Activated CD4-positive, CD25-positive, alpha-beta regulatory T cell treated with anti-CD3 and anti-CD28 coated beads, Interleukin-2, amount 50 U/mL, for 72 hours (primary cell): ENCODE measurements around the gene TBCK.
"Not testable (repeated sequence)": the region's sequence is repeated elsewhere in the genome, so short reads cannot be mapped to it uniquely, and the experiment has no call there.

ENCODE experiments used
- DNase-seq: peaks from one replicate; pipeline ENCODE4 v3.0.0; 2021

TBCK gene

DNA sequence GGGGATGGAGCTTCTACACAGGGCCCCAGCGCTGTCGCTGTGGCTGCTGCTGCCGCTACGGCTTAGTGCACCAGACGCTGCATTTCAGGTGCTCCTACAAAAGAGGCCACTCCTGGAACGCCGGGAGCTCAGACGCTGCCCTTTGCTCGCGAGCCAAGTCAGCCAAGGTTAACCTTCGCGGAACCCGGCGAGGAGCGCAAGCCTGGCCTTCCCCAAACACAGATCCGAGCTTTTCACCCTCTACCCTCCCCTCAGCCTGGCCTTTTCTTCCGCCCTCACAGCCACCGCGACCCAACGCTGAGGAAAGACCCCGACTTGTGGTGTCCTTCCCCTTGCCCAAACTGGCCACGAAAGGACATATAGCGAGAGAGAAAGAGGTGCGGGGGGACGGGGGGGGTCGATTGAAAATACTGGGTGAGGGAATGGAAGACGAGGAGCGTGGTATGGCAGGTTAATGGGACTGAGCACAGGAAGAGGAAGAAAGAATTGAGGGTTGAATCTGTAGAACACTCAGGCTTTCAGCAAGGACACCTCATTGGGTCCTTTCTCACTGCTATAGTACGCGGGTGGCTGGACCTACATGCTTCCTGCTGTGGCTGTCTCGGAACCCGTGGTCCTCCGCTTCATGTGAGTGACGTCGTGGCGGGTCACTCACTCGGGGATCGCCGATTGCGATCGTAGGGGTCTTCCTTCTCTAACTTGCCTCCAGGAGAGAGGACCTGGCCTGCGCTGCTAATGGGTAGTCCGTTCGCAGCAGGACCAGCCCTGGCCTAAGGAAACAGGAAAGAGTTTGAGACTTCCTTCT, at the start of gene TBCK, which contains the start of gene AIMP1:
TBCK (minus strand) TSS at position 242 of the 805 bp plus-strand sequence. CDS start 7,249 bp downstream, outside the sequence.
AIMP1 (plus strand) TSS at position 583 of the 805 bp plus-strand sequence. CDS start 8,460 bp downstream, outside the sequence.
- peak; percentile 81 for DNase-seq

DNA sequence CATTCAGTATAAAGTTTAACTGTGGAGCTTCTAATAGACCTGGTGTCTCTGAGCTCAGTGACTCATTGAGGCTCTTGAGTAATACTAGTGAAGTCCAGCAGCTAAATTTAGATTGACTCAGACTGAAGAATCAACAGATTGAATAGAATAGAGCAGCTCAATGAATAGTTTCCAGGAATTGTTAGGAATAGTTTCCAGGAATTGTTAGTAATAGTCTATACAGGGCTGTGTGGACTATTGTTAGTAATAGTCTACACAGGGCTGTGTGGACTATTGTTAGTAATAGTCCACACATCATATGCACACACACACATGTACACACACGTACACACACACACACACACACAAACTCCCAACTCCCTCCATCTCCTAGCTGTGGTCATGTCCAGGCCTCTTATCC, 49.6 kb upstream of the TBCK start:
- no peak for DNase-seq

DNA sequence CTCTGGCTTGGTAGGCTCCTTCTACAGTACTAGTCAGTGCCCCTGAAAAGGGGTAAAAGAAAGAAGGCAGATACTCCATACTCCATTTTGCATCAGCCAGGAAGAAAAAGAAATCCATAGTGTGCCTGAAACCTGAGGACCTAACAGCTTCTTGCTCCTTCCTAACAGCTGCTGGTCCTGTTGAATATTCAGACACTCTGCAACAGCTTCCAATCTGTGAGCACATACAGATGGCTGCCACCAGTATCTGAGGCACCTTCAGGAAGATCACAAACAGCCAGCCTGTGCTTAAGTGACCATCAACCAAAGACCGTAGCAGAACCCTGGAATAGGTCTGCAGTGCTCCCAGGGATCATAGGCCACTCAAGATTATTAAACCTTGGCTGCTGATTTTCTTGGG, 48.3 kb upstream of the TBCK start:
- no peak for DNase-seq

DNA sequence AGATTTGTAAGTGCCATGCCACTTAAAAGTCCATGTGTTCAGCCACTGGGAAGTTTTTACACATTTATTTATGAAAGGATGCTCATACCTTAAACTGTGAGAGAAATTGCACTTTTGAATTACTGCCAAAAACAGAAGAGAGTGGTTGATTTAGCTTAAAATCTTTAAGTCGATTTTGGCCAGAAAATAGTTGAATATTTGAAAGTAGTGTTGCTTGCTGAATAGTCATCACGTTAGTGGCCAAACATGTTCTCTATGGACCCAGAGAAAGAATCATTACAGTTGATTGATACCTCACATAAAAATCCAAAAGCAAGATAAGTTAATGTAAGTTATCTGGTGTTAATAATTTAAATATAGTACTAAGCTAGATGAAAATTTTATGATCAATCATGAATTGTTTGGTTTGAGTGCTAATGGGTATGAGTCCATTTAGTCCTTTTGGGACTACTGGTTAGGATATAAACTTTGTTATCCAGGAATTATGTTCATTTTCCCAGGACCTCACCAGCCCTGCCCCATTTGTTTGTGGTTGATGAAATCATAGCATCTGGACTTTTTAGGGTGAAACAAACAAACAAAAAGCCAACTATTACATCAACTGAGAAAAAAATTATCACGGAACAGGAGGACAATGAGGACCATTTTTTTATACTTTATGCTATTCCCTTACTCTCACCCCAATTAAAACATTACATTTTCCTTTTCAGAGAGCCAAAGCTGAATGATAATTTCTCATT, 46.2 kb upstream of the TBCK start:
- DNase-seq = no peak

DNA sequence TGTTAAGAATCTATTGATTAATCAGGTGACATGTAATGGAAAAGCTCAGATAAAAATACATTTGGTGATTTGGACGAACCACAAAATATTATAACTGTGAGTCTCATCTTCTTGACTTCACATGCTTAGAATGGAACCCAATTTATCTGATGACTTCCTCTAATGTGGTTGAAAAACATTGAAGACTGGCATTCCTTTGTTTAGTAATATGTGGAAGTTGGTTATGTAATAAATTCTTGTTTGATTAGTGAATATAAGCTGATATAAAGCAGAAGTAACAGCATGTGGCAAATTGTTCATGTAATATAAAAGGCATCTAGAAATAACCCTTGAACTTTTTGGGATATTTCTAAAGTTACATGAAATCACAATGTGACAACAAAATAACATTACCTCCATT, 42.9 kb upstream of the TBCK start:
- DNase-seq = no peak

DNA sequence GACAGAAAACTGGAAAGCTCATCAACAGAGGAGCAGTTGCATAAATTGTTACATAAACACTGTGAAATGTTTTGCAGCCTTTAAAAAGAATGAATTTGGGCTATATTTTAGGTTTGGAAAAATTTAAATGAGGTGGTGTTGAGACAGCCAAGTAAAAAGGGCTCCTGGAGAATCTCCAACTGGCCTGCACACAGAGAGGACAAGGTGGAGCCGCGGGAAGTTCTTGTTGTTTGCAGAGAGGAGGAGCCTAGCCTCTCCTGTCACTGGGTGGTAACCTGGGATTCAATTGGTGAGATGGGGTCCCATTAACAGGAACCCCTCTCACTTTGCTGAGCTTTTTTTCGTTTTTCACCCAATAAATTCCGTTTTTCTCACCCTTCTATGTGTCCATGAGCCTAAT, 39.2 kb upstream of the TBCK start:
- no peak for DNase-seq

DNA sequence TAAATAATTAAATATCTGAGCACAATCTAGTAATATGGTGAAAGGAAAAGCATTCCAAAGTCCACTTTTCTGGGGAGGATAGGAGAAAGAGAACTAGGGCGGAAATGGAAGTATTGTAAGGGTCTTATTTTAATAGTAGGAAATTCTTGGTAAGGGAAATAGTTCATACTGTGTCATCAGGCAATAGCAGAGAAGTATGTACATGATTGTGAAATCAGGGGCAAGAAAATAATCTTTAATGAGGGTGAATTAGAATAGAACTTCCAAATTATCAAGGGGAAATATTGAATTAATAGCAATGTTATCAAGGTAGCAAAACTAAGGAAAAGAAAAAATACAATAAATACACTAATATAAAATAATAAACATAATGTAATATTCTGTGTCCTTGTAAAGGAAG, 37.8 kb upstream of the TBCK start:
- no peak for DNase-seq

DNA sequence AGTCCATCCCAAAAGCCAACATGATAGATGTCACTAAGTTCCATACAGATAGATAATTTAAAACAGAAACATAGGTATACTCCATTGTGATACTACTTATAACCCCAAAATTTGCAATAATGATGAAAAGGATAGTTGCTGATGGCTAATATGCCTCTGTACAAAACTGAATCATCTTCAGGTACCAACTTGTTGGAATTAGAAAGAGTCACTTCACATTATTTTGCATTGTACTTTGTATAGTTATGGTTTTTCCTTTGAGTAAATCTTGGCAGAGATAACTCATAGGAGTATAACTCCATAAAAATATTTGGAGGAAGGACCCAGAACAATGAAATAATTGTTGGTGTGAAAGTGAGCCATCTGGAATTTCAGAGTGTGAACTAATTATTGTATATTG, 35.0 kb upstream of the TBCK start:
- no peak for DNase-seq

DNA sequence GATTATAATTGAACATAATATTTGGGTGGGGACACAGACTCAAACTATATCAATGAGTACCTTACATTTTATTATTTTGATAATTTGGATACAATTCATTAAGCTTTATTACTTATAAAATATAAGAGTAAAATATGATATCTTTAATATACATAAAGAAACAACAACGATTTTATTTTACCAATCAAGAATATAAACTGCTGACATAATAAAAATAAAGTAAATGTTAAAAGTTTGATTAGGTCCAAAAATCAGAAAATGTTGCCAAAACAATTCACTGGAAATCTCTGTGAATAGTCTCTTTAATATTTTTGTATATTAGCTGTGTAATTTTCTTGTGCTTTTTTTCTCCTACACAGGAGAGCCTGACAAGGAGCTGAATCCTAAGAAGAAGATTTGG, 31.2 kb upstream of the TBCK start:
- DNase-seq = no peak

DNA sequence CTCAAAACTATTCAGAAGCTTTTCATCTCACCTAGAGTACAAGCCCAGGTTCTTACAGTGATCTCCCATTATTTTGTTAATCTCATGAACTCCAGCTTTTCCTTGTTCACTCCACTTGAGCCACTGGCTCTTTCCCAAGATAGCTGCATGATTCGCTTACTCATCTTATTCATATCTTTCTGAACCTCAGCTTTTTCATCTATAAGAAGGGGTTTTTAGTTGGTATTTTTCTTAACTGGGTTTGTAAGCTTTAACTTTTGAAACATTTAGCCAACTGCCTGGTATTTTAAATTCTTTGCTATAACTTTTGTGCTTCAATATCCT, 28.6 kb upstream of the TBCK start:
- no peak for DNase-seq

DNA sequence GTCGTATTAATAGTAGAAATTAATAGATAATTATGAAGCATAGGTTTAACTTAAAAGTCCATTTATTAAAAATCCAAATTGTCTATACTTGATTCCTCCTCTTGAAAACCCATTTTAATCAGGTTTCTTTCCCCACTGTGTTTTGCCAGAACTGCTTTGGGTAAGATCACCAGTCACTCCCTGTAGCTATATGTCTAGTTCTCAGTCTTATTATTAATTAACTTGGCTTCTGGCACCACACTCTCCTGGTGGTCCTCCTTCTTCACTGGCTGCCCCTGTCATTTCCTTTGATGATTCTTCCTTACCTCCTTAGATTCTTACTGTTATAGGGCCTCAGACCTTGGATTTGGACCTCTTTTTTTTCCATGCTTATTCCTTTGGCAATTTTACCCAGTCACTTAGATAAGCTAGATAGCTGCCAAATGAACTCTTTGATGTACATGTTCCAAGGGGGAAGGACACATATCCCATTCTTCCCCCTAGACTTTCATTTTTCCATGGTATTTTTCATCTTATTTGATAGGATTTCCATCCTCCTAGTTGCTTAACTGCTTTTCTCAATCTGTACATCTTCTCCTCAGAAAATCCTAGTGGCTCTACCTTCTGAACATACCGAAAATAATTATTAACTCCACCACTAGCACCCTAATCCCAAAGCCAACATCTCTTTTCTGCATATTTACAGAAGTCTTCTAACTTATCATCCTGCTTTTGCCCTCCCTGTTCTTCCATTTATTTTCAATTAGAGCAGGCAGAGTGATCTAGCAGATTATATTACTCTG, 28.0 kb upstream of the TBCK start:
- no peak for DNase-seq

DNA sequence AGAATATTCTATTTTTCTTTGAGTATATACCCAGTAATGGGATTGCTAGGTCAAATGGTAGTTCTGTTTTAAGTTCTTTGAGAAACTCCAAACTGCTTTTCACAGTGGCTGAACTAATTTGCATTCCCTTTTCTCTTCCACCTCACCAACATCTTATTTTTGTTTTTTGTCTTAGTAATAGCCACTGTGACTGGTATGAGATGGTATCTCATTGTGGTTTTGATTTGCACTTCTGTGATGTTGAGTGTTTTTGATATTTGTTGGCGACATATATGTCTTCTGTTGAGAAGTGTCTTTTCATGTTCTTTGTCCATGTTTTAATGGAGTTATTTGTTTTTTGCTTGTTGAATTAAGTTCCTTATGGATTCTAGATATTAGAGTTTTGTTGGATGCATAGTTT, 24.8 kb upstream of the TBCK start:
- DNase-seq = no peak

DNA sequence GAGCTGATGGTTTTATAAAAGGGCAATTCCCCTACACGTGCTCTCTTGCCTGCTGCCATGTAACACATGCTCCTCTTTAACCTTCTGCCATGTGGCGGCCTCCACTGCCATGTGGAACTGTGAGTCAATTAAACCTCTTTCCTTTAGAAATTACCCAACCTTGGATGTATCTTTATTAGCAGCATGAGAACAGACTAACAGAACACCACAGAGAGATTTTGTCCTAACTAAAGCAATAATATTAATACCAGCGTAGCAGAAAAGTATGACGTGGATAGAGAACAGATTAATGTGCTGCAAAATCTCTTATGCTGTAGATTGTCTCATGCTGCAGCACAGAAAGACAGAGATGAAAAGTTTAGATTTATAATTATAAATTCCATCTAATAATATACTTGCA, 23.4 kb upstream of the TBCK start:
- no peak for DNase-seq

DNA sequence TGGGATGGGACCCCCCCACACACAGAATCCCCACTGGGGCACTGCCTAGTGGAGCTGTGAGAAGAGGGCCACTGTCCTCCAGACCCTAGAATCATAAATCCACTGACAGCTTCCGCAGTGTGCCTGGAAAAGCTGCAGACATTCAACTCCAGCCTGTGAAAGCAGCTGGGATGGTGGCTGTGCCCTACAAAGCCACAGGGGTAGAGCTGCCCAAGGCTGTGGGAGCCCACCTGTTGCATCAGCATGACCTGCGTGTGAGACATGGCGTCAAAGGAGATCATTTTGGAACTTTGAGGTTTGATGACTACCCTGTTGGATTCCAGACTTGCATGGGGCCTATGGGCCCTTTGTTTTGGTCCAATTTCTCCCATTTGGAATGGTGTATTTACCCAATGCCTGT, 22.7 kb upstream of the TBCK start:
- DNase-seq = no peak

DNA sequence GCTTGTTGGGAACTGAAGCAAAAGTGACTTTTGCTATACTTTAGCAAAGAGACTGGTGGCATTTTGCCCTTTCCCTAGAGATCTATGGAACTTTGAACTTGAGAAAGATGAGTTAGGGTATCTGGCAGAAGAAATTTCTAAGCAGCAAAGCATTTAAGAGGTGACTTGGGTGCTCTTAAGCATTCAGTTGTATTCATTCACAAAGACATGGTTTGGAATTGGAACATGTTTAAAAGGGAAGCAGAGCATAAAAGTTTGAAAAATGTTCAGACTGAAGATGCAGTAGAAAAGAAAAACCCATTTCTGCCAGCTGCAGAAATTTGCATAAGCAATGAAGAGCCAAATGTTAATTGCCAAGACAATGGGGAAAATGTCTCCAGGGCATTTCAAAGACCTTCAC, 21.9 kb upstream of the TBCK start:
- DNase-seq = no peak

DNA sequence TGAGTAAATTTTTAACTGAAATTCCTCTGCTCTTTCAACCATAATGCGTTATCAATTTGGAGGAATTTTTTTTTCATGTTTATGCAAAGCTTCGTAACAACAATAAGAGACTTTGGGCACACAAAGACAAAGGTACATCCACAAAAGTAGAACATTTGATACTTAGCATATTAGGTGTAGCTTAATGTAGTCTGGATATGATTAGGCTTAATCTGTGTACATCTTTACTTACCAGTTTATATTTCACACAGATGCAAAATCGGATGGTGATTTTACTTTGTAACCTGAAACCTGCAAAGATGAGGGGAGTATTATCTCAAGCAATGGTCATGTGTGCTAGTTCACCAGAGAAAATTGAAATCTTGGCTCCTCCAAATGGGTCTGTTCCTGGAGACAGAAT, 20.6 kb upstream of the TBCK start:
- DNase-seq = no peak

DNA sequence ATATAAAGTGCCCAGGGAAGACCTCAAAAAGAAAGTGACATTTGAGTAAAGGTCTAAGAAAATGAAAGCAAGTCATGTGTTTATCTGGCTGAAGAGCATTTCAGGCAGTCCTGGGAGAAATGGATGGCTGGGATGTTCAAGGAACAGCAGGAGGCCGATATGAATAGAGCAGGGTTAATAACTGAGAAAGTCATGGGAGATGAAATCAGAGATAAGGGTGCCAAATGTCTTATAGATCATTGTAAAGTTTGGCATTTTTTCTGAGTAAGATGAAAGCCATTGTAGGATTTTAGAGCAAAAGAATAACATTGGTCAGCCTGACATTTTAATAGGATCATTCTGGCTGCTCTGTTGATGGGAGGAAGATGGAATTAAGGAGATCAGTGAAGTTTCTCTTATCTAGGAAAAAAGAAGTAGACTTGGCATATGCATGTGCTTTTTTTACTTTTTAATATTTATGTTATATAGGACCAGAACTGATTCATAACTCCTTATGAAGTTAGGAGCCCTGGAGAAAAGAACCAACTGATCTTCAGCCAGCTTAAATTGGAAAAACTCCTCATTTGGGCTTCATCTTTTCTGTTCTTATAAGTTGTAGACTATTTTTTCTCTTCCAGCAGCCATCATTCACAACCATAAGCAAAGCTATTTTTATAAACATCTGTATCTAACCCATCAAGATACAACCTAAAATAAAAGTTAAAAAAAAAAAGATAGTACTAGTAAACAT, 18.9 kb upstream of the TBCK start:
- DNase-seq = no peak

DNA sequence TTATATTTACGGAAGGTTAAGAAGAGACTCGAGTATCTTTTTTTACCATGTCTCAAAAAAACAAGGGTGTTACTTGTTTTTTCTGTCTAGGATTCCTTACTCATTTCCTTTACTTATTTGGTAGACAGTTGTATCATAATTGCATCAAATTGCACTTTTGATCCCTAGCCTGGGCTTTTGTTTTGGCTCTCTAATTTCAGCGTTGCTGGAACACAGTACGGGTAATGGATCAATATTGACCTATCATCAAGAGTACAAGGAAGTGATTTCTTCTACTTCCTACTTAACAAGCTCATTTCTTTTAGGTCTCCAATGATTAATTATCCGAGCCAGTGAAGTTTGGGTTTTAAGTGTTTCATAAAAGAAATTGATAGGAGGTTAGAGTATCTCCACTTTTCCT, 17.2 kb upstream of the TBCK start:
- DNase-seq = no peak

DNA sequence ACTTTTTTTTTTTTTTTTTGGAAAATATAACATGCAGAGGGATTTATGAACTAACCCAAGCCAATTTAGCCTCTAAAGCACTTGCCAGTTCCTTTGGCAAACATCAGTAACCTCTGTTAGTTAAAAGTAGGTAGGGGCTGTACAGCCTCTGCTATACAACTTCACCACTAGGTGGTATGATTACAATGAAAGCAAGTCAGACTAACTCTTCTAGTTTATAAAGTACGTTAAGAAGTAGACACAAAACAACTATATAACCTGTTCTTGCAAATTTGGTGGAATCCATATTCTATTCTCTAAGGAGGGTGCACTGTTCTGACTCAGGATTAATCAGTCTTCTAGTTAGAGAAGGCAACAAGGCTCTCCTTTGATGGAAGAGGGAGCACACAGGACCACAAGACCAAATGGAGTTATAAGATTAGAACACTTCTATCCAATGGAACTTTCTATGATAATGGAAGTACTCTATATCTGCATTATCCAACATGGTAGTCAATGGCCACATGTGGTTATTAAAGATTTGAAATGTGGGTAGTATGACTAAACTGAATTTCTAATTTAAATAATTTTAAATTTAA, 13.1 kb upstream of the TBCK start:
- DNase-seq = no peak

DNA sequence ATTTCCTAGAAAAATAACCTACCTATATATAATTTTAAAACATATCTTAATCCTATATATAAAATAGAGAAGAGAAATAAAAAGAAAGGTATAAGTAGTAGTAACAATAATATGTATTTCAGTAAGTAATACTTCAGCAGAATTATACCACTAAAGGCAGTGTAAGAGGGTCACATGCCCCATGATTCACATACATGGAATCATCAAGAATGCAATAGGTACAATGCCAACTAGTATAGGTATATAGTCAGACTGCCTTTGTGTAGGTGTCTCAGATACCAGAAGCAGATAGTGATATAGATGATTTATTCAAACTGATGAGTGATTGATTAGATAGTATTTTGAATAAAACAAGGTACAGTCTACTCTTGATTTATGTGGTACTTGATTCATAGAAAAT, 9.8 kb upstream of the TBCK start:
- no peak for DNase-seq

DNA sequence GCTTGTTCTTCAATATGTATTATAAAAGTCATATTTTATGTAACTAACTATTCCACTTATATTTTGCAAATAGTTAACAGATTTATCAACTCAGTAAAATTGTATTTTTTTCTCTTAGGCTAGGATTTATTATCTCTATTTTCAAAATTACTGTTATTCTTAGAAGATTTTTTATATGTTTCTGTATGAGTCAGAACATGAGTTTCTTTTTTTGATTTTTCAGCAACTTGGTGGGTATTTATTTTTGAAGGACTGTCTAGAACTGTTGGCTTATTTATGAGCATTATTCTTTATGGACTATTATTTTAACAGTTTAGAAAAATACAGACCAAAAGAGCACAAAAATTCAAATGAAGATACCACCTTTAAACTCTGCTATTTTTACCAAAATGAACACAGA, 7.1 kb upstream of the TBCK start:
- DNase-seq = no peak

DNA sequence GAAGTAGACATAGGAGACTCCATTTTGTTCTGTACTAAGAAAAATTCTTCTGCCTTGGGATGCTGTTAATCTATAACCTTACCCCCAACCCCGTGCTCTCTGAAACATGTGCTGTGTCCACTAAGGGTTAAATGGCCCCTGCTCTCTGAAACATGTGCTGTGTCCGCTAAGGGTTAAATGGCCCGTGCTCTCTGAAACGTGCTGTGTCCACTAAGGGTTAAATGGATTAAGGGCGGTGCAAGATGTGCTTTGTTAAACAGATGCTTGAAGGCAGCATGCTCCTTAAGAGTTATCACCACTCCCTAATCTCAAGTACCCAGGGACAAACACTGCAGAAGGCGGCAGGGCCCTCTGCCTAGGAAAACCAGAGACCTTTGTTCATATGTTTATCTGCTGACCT, 5.8 kb upstream of the TBCK start:
- DNase-seq = not testable (repeated sequence)

DNA sequence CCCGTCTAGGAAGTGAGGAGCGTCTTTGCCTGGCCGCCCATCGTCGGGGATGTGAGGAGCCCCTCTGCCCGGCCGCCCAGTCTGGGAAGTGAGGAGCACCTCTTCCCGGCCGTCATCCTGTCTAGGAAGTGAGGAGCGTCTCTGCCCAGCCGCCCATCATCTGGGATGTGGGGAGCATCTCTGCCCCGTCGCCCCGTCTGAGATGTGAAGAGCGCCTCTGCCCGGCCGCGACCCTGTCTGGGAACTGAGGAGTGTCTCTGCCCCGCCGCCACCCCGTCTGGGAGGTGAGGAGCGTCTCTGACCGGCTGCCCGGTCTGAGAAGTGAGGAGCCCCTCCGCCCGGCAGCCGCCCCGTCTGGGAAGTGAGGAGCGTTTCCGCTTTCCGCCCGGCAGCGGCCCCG, 5.2 kb upstream of the TBCK start:
- not testable (repeated sequence) for DNase-seq
